OCI-LY3 (cell line): ENCODE results near the gene PBX4.

Source experiments
- CTCF ChIP-seq: fragments of 200-600, 300-600 bp; sonication (generic); IDR thresholded peaks from 2 replicates; pipeline ENCODE4 v1.5.1; 2014; ENCODE audit warnings: antibody characterized with exemption, low read length, low read depth
- EZH2phosphoT487 ChIP-seq: fragments of 200-600 bp; shearing (Covaris generic); IDR thresholded peaks from 2 replicates; pipeline ENCODE4 v1.6.1; 2018; ENCODE audit warnings: antibody characterized with exemption, mixed run types, low read depth

- no peak for TF ChIP-seq EZH2phosphoT487
- no peak for TF ChIP-seq CTCF
These were observed 31.1 kb upstream of the PBX4 start for GRCh38 chr19:19649580-19649995.
